NCI-H345 (cell line): ENCODE measurements around the gene ULBP2.
"Not testable (repeated sequence)": the region's sequence is repeated elsewhere in the genome, so short reads cannot be mapped to it uniquely, and the experiment has no call there.

Experiments
- DNase-seq: peaks from one replicate; lab custom pipeline; 2025; lab: John Stamatoyannopoulos, UW

The ULBP2 gene

DNA sequence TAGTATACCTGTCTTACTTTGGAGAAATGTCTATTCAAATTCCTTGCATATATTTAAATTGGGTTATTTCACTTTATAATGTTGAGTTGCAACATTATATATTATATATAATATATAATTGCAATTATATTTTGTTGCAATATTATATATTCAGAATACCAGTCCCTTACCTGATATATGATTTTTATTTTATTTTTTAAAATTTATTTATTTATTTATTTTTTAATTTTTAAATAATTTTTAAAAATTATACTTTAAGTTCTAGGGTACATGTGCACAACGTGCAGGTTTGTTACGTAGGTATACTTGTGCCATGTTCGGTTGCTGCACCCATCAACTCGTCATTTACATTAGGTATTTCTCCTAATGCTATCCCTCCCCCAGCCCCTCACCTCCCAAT, 14.8 kb upstream of the ULBP2 start:
- DNase-seq, result not testable (repeated sequence)

DNA sequence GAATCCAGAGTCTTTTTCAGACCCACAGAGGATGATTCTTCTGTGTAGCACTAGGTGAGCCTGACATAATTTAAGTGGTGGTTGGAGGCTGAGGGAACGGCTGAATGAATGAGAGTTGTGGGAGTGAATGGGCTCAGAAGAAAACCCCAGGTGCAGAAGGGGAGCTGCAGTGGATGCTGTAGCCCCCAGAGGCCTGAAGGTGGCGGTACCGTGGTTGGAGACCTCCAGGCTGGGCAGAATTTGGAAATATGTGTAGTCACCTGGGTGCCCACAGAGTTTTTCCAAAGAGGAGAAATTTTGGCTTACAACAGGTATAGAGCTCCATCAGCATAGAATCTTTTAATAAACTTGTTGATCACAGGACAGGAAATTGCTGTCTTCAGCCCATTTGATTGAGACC, 12.4 kb upstream of the ULBP2 start:
- DNase-seq, result no peak

DNA sequence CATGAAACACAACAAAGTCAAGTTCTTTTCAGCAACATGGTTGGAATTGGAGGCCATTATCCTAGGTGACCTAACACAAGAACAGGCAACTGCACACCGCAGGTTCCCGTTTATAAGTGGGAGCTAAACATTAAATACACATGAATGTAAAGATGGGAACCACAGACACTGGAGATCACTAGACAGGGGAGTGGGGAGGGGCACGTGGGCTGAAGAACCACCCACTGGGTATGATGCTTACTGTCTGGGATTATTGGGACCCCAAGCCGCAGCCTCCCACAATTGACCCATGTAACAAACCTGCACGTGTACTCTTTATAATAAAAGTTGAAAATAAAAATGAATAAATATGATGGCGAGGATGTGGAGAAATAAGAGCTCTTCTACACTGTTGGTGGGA, 10.3 kb upstream of the ULBP2 start:
- no peak for DNase-seq

DNA sequence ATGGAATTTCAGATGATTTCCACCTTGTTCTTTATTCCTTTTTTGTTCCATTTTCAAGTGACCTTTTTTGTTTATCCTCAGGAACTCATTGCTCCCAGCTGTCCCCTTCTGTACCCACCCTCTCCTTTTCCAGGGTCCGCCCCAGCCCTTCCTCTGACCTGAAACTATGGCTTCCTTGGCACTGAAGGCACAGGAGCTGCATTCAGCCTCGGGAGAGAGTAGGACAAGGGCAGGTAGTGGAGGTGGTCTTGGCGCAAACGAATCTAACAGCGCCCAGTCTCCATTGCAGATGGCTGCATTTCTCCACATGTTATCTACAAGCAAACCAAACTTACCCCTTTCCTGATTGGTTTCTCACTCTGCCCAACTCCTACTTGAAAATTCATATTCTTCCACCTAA, 8.8 kb upstream of the ULBP2 start:
- DNase-seq, result no peak

DNA sequence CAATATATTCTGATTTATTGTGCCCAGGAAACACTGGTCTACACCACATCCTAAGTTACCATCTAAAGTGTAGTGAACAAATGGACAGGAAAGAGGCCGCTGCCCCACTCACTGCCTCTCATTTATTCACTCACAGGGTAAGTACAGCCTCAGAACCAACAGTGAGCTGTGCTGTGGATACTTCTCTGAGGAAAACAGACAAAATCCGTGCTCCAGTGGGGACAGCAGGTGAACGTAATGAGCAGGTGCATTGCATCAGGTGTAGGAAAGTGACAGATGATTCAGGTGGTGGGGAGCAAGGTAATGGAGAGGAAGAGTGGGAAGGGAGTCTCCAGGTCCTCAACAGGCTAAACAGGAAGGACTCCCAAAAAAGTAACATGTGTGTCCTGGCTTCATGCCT, 8.4 kb upstream of the ULBP2 start:
- DNase-seq, result no peak

DNA sequence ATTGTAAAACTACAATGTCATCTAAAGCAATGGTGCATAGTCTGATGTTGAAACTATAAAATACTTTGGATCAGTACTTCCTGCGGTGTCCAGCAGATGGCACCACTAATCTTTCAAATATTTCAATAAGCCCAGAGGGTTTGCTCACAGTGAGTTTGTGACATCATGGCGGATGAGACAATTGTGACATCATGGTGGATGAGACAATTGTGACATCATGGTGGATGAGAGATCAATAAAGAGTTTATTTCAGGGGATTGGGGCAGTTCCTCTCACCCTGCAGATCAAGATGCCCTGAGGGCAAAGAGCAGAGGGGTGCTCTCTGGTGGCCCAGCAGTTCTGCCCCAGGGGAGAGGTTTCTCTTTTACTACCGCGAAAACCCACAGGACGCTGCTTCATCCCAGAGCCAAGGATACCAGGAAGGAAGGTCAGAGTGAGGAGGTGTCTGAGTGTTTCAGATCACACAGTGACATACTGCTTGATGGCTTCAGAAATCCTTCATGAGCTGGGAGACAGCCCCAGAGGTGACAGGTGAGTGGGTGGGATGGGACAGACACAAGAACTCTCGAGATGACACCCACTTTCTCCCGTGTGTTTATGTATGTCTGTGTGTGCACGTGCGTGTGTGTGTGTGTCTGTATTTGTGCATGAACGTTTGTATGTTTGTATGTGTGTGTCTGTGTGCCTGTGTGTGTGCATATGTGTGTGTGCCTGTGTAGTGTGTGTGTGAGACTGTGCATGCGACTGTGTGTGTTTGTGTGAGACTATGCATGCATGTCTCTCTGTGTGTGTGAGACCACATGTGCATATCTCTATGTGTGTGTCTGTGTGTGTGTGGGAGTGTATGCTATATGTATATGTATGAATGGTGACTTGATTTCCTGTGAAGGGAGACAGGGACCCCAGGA, 7.3 kb upstream of the ULBP2 start:
- DNase-seq, result peak; percentile 79

DNA sequence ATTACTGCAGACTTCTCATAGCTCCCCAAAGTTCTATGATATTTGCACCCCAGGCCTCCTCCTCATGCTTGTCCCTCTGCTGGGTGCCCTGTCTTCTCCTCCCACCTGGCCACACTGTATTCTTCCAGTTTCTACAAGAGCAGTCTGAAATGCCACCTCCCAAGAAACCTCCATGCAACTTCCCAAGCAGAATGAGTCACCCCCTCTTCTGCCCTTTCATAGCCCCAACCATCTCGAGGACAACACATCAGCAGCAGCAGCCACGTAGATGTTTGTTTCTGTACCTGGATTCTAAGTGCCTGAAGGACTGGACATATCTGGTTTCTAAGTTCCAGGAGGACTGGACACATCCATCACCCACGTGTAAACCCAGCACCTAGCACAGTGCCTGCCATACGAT, 6.6 kb upstream of the ULBP2 start:
- DNase-seq, result no peak

DNA sequence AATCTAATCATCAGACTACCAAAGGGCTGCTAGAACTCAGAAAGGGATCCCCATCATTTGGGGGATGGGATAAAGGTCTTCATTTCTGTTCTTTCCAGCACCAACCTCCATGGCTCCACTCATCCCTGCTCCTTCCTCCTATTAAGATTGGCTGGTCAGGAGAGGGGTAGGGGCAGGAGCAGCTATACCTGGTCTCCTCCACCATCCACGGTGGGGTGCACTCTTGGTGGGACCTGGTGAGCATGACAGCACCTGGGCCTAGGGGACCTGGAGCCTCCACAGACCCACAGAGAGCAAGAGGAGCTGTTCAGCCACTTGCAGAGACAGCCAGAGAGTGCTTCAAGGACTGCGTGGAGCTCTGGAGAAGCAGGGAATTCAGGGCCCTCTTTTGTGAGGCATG, 6.1 kb upstream of the ULBP2 start:
- no peak for DNase-seq

DNA sequence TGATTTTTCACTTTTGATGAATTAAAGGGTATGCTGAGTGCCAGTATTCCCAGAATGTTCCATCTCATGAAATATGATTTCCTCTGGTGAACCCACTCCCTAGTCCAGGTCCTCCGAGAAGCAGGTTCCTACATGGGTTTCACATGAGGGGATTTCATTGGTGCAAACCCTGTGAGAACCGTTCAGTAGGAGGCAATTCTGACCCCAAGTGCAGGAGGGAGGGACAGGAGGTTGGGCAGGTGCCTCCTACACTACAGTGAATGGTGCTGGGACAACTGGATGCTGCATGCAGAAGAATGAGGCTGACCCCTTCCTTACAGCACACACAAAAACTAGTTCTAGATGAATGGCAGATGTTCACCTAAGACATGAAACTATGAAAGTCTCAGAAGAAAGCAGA, 5.1 kb upstream of the ULBP2 start:
- DNase-seq, result no peak

DNA sequence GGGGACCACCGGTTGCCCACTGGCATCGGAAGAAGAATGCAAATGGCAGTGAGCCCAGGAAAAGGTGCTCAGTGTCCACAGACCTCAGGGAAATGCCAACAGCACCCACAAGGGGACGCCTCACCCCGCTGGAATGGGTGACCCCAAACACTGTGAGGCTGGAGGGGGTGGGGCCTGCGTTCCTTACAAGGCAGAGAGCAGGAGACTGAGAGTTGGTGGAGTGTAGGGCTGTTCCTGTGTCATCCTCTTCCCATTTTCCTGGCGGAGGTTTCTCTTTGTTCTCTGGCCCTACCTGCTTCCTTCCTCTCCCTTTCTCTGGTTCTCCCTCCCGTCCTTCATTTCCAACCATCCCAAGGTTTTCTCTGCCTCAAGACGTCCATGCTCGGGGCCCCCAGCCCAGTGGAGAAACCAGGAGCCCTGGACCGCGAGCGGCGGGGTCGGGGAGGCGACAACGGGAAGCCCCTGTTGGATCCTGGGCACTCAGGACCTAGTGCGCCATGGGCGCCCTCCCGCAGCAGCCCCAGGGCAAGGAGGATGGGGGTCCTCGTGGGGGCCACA, 3.7 kb upstream of the ULBP2 start:
- not testable (repeated sequence) for DNase-seq

DNA sequence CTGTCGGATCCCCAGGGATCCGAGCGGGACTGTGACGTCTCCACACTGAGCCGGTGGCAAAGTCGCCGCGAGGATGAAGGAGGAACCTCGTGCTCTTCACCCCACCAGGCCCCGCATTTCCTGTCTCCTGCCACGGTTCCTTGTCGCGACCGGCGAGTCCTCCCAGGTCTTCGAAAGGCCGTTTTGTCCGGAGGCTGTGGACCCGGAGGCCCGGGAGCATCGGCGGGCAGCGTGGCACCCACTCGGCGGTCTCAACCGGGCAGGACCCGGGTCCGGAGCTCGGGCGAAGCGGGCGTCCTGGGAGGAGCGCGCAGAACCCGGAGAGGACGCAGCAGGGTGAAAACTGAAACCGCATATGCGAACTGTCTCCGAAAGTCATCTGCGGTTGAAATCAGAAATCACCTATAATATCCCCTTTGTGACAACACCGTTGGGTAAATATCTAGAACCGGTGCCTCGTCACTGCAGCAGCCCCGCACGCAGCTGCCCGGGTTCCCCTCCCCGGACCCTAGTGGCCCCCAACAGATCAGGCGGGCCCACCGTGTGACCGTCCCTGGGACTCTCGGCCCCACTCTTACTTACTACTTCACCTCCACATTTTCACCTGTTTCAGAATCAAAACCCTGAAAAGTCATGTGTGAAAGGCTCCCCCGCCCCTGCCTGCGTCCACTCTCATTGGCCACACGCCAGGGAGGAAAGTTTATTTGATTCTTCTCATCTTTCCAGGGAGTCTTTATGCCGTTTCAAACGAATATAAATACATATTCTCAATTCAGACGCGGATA, 3.1 kb upstream of the ULBP2 start:
- DNase-seq, result peak; percentile 22

DNA sequence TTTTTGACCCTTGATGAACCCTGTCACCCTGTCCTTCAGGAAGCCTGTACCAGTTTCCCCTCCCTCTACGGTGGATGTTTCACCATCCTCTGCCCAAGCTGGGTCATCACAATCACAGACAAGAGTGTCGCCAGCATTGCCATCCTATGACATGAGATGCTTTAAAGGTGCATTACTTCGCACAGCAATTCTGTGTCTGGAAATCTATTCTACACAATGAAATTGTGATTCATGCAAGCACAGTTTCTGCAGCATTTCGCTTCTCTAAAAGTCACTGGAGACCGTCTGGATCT, 2.5 kb upstream of the ULBP2 start:
- DNase-seq, result no peak

DNA sequence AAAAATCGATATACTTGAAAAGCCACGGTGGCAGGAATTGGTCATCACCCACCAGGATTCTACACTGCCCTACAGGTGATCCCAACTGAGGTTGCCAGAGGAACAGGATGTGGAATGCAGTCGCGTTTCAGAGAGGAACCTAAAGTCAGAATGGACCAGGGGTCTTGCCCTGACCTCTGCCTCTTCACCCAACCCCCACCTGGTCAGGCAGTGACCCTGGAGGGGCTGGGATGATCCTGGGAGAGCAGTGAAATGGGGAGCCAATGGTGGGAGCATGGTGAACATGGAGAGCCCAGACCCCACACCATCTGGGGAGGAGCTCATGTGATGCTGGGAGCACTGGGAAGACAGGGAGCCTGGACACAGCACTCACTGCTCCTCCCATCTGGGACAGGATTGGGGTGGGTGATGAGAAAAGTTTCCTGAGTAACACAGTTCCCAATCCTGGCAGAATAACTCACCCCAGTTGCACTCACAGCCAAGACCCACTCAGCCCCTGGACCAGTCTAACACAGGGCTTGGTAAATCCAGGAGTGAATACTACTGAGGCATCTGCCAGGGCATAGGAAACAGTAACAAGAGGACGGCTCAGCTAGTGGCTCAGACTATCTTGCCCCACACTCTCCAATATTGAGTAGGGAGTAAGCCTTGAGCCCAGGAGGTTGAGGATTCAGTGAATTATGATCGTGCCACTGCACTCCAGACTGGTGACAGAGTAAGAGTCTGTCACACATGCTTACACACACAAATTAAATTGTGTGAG, 1.7 kb upstream of the ULBP2 start:
- no peak for DNase-seq

DNA sequence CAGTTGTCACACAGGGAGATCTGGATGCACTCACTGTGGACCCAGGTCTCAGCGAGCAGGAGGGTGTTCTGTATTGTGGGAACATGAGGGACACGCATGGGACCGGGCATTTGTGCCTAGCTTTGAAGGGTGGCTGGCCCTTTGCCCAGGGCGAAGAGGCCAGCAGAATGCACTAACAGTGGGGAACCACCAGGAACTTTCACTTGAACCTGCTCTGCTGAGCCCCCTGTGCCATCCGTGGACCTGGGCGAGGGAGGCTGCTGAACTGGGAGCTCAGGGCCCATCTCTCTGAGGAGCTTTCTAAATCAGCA, 1.2 kb upstream of the ULBP2 start:
- no peak for DNase-seq

DNA sequence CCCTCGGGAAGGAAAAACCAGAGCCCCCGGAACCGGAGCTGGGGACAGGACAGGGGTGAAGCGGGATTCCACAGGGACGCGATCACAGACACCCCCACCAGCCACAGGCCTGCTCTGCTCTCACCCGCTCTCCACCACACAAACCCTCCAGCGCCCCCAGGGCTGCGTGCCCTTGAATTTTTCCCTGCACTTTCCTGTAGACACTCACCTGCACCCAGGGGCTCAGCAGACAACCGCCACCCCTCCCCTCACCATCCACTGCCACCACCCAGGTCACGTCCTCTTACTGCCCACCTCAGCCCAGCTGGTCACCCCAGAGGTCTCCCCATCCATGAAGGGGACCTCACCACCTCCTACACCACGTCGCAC, 631 bp downstream of the ULBP2 start:
- DNase-seq, result peak; percentile 40

DNA sequence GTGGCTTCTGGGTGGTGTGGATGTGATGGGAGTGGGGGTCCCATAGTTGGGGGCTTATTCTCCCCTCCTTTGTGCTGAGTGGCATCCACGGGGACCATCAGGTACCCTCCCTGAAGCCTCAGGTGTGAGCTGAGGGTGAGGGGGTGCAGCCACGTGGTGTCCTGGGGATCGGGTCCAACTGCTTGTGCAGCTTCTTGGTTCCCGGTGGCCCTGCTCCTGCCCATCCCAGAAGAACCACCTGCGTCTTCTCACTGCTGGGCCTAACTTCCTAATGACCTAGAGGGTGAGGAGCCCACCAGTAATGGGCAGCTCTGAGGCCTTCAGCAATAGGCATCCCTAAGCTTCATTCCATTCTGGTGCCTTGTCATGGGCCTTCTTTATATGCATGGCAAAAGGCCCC, 1.5 kb downstream of the ULBP2 start:
- DNase-seq, result not testable (repeated sequence)

DNA sequence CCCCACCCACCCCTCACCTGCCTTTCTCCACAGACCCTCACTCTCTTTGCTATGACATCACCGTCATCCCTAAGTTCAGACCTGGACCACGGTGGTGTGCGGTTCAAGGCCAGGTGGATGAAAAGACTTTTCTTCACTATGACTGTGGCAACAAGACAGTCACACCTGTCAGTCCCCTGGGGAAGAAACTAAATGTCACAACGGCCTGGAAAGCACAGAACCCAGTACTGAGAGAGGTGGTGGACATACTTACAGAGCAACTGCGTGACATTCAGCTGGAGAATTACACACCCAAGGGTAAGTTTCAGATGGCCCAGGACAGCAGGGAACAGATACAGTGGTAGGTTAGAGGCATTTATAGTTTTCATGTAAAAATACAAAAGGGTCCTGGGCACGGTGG, 3.5 kb downstream of the ULBP2 start:
- DNase-seq, result not testable (repeated sequence)

DNA sequence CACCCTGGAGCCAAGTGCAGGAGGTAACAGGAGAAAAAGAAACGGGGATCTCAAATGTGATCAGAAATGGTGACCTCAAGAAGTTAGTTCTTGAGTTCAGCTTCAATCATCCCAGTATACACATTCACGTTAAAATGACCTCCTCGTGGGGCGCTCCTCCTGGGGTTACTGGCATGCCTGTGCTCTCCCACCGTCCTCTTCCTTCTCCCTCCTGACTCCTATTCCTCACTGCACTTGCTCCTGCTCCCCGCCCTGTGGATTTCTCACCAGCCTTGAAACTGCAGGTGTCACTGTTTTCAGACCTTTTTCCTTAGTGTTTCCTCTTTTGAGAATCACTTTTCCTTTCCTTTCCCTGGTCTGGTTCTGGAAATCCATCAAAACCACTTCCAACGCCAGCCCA, 4.8 kb downstream of the ULBP2 start:
- not testable (repeated sequence) for DNase-seq

DNA sequence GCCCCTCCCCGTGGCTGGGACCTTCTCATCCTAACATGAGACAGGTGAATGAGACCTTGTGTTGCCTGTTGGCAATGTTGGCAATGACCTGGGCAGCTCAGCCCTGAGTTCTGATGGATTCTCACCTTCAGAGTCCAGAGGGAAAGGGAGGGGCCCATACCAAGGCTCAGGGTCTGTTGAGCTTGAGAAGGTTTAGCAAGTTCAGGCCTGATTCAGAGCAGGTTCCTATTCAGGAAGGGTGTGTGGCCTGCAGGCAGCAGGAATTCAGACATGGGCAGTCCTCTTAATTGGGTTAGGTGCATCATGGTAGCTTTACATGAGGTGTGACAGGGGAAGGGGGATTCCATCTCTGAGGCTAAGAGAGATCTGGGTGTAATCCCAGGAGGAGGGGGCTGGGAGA, 5.7 kb downstream of the ULBP2 start:
- DNase-seq, result not testable (repeated sequence)

DNA sequence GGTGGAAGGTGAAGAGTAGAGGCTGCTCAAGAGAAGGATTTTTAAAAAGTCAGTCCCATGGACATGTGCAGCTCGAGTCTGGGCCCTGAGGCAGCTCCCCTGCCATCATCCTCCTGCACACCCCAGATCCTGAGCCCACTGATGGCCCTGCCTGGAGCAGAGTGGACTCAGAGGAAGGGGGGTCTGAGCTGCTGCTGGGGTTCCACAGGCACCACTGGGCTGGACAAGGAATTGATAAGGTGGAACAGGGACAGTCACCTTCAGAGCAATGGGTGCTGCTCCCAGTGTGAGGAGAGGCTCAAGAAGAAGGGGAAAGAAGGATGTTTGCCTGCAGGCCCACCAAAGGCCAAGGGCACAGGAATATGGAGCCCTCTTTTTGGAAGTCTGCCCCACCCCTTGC, 6.2 kb downstream of the ULBP2 start:
- no peak for DNase-seq

DNA sequence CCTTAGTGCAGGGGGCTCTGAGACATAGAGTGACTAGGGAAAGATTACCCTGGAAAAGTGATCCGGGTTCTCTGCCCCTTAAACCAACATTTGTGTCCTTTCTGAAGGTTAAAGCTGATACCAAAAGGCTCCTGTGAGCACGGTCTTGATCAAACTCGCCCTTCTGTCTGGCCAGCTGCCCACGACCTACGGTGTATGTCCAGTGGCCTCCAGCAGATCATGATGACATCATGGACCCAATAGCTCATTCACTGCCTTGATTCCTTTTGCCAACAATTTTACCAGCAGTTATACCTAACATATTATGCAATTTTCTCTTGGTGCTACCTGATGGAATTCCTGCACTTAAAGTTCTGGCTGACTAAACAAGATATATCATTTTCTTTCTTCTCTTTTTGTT, 6.8 kb downstream of the ULBP2 start:
- no peak for DNase-seq

DNA sequence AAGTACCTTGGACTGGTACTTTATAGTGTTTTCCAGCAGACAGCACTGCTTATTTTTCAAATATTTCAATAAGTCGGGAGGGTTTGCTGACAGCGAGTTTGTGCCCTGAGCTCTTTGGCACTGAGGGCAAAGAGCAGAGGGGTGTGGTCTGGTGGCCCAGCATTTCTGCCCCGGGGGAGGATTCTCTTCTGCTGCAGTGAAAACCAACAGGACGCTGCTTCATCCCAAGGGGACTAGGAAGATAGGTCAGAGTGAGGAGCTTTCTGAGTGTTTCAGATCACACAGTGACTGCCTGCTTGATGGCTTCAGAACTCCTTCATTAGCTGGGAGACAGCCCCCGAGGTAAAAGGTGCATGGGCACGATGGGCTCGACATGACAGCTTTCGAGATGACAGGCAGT, 8.6 kb downstream of the ULBP2 start:
- DNase-seq, result no peak

DNA sequence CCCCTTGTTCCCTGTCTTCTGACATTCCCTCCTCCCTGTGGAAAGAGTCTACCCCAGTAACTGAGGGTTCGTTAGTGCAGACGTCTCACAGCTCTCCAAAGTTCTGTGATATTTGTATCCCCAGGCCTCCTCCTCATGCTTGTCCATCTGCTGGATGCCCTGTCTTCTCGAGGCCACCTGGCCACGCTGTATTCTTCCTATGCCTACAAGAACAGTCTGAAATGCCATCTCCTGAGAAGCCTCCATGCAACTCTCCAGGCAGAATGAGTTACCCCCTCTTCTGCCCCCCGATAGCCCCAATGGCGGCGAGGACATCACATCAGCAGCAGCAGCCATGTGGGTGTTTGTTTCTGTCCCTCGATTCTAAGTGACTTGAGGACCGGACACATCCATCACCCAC, 9.3 kb downstream of the ULBP2 start:
- no peak for DNase-seq
